ENCODE data around the gene COL3A1. TPM values are rescaled to one million over a fixed set of nuclear protein-coding genes. Genes with fewer than 3 reads are reported as not detected.

COL3A1 gene
- total and polyA plus RNA-seq, 9 donors = 105 to 829 (median 289) TPM

DNA sequence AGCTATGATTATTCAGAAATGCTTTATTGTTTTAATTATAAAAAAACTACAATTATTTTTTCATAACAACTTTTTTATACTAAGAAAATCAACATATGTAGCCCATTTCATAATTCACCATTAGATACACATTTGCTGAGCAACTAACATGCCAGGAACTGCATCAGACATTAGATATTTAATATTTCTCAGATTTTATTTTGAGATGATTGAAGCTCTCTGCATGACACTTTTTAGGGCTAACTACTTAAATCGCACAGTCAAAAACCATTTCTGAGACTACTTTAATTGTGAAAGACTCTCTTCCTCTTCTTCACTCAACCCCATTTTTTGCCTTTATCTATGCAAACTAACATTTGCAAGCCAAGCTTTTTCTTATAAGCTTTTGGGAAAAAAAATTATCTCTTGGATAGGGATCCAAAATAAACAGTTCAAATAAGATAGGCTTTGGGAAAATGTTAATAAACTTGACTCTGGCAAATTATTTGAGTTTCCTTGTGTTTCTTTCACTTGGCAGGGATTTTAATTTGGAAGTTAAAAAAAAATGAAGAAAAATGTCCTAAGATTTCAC, 9.1 kb upstream of the COL3A1 start:
- no peak for TF ChIP-seq POLR2A (IDR thresholded peaks at IDR 0.05)
- TF ChIP-seq EP300 (IDR thresholded peaks at IDR 0.05) = no peak
- TF ChIP-seq, protein P1, sequence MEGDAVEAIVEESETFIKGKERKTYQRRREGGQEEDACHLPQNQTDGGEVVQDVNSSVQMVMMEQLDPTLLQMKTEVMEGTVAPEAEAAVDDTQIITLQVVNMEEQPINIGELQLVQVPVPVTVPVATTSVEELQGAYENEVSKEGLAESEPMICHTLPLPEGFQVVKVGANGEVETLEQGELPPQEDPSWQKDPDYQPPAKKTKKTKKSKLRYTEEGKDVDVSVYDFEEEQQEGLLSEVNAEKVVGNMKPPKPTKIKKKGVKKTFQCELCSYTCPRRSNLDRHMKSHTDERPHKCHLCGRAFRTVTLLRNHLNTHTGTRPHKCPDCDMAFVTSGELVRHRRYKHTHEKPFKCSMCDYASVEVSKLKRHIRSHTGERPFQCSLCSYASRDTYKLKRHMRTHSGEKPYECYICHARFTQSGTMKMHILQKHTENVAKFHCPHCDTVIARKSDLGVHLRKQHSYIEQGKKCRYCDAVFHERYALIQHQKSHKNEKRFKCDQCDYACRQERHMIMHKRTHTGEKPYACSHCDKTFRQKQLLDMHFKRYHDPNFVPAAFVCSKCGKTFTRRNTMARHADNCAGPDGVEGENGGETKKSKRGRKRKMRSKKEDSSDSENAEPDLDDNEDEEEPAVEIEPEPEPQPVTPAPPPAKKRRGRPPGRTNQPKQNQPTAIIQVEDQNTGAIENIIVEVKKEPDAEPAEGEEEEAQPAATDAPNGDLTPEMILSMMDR (IDR thresholded peaks at IDR 0.05) = no peak
- 41 to 50% (median 46%) methylated on average over 1 of the region's 1 CpG for WGBS, 3 donors
- Histone ChIP-seq H3K9me3 (no peaks in the 10 kb centered on the region), H3K4me1 (ENCODE audit: insufficient read depth) (peaks cover 1% of the 10 kb centered on the region), H3K27ac (no peak overlapping the region), H3K4me3 (no peak overlapping the region), H3K36me3 (no peaks in the 10 kb centered on the region), H3K27me3 (no peaks in the 10 kb centered on the region)
- intact Hi-C loops (cut with DNase I) = no loop called here
- DNase-seq = no peak

DNA sequence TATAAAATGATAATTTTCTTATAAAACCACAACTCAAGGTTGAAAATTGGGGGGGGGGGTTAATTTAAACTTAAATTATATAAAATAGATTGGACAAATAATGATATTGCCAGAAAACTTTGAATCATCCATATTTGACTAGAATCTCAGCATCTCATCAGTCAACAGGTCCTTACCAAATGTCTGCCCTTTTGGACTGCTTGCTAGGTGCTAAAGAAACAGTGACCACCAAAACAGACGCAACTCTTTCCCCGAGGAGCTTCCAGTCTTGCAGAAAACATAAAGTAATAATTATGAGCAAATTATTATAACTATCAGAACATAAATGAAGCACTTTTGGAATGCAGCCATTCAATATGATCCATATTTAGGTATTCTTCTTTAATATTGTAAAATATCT, 8.6 kb upstream of the COL3A1 start:
- no peaks in the 10 kb centered on the region for H3K9me3 ChIP-seq
- H3K36me3 ChIP-seq = no peaks in the 10 kb centered on the region
- intact Hi-C loops (cut with DNase I) = no loop called here
- no peak overlapping the region for H3K27ac ChIP-seq
- no peak for TF ChIP-seq POLR2A (IDR thresholded peaks at IDR 0.05)
- TF ChIP-seq, protein P1 (IDR thresholded peaks at IDR 0.05) = no peak
- no peak for TF ChIP-seq EP300 (IDR thresholded peaks at IDR 0.05)
- 58 to 69% (median 66%) methylated on average over 2 of the region's 2 CpGs for WGBS, 3 donors
- DNase-seq = no peak
- H3K4me1 ChIP-seq (ENCODE audit: insufficient read depth) = peaks cover 1% of the 10 kb centered on the region
- H3K27me3 ChIP-seq = no peaks in the 10 kb centered on the region
- H3K4me3 ChIP-seq = no peak overlapping the region

DNA sequence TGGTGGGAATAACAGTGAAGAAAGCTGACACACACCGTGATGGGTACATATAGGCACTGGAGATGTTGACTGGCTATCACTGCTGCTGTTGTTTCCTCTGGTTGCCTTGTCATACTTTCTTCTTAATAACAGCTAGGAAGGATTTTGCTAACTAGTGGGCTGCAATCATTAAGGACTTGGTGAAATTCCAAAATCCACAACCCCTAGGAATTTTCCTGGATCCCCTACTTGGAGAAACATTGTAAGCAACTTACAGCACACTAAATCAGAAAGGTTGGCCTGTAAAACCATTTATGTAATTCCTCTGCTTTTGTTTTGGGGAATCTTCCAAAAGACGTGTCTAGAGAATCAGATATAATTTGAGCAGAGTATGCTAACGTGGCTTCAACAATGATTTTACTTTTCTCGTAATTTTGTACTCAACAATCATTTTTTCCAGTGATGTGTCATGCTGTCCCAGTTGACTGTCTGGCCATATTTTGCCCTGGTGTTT, 8.0 kb upstream of the COL3A1 start:
- H3K4me3 ChIP-seq = no peak overlapping the region
- 26 to 28% (median 27%) methylated on average over 4 of the region's 4 CpGs for WGBS, 3 donors
- TF ChIP-seq EP300 (IDR thresholded peaks at IDR 0.05) = no peak
- TF ChIP-seq, protein P1 (IDR thresholded peaks at IDR 0.05) = no peak
- no peak for TF ChIP-seq POLR2A (IDR thresholded peaks at IDR 0.05)
- H3K9me3 ChIP-seq = no peaks in the 10 kb centered on the region
- no peak for DNase-seq
- intact Hi-C loops (cut with DNase I) = no loop called here
- no peaks in the 10 kb centered on the region for H3K27me3 ChIP-seq
- no peaks in the 10 kb centered on the region for H3K36me3 ChIP-seq
- peak overlapping the region in 1 of 2 donors; percentile 43 for H3K27ac ChIP-seq
- peaks cover 1% of the 10 kb centered on the region for H3K4me1 ChIP-seq (ENCODE audit: insufficient read depth)

DNA sequence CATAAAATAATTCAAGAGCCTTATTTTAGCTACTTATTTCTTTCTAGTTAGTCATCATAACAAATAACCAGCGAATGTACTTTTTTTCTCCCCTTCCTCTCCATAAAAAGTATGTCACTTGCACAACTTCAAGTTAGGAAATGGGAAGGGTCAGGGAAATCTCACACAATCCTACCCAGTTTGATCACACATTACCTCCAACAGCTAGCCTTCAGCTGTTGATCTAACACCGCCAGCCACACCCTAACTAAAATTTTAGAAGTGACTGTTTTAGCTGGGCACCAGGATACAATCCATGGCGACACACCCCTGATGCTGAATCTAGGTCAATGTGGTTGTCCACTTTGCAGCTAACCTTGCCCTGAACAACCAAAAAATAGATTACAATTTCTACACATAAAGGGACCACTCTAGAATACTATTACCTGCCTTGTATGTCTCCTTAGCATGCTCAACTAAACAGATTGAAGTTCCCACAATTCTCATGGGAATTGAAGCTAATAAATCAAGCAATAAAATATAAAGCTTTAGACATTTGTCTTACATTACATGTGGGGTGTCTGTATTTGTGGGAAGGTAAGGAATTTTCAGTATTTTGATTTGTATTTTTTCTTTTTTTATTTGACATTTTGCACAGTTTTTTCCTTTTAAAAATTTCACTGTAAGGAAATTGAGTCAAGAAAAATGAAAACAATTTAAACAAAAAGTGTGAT, 7.3 kb upstream of the COL3A1 start:
- Histone ChIP-seq H3K4me1 (ENCODE audit: insufficient read depth) (peaks cover 4% of the 10 kb centered on the region), H3K4me3 (no peak overlapping the region), H3K27ac (peak overlapping the region in 1 of 2 donors; percentile 43), H3K27me3 (no peaks in the 10 kb centered on the region), H3K9me3 (no peaks in the 10 kb centered on the region), H3K36me3 (no peaks in the 10 kb centered on the region)
- intact Hi-C loops (cut with DNase I) = no loop called here
- TF ChIP-seq EP300 (IDR thresholded peaks at IDR 0.05) (no peak), POLR2A (IDR thresholded peaks at IDR 0.05) (no peak)
- TF ChIP-seq, protein P1 (IDR thresholded peaks at IDR 0.05) = no peak
- 81 to 94% (median 92%) methylated on average over 3 of the region's 3 CpGs for WGBS, 3 donors
- DNase-seq = no peak

All from ovary (tissue), 9 donors.